ENCODE data around the gene CHCHD4. TPM values are rescaled to one million over a fixed set of nuclear protein-coding genes. Genes with fewer than 3 reads are reported as not detected.

Gene CHCHD4
- total RNA-seq, 1 donor from 2014 or later, result 9.2 TPM

GRCh38 chr3:14126887-14127505, 2.3 kb upstream of the CHCHD4 start:
- Histone ChIP-seq H3F3A (ENCODE audit: low read depth) (peaks cover 12% of the 10 kb centered on the region), H3K9ac (no peak overlapping the region), H3K4me1 (peaks cover 5% of the 10 kb centered on the region), H3K4me3 (no peak overlapping the region), H4K20me1 (ENCODE audit: low read depth) (peaks cover 19% of the 10 kb centered on the region), H3K4me2 (no peak overlapping the region), H2AFZ (replicated peaks) (no peak overlapping the region), H3K27me3 (peaks cover 3% of the 10 kb centered on the region), H3K36me3 (no peaks in the 10 kb centered on the region), H3K79me2 (ENCODE audit: low read depth) (peaks cover 29% of the 10 kb centered on the region), H3K27ac (no peak overlapping the region), H3K9me3 (ENCODE audit: low read depth) (no peaks in the 10 kb centered on the region)
- Mint-ChIP-seq H3K27me3 (ENCODE audit: insufficient read depth, low read depth) (no peaks in the 10 kb centered on the region), H3K36me3 (peaks cover 30% of the 10 kb centered on the region), H3K27ac (no peak overlapping the region), H3K4me1 (peaks cover 20% of the 10 kb centered on the region), H3K9me3 (no peaks in the 10 kb centered on the region), H3K4me3 (peak overlapping the region; percentile 98)
- no peak for TF ChIP-seq EZH2phosphoT487 (IDR thresholded peaks at IDR 0.05)
- no peak for TF ChIP-seq CTCF (IDR thresholded peaks at IDR 0.05)
- TF ChIP-seq EZH2 (IDR thresholded peaks at IDR 0.05), result no peak
- DNase-seq (ENCODE audit: low spot score), result no peak

DNA sequence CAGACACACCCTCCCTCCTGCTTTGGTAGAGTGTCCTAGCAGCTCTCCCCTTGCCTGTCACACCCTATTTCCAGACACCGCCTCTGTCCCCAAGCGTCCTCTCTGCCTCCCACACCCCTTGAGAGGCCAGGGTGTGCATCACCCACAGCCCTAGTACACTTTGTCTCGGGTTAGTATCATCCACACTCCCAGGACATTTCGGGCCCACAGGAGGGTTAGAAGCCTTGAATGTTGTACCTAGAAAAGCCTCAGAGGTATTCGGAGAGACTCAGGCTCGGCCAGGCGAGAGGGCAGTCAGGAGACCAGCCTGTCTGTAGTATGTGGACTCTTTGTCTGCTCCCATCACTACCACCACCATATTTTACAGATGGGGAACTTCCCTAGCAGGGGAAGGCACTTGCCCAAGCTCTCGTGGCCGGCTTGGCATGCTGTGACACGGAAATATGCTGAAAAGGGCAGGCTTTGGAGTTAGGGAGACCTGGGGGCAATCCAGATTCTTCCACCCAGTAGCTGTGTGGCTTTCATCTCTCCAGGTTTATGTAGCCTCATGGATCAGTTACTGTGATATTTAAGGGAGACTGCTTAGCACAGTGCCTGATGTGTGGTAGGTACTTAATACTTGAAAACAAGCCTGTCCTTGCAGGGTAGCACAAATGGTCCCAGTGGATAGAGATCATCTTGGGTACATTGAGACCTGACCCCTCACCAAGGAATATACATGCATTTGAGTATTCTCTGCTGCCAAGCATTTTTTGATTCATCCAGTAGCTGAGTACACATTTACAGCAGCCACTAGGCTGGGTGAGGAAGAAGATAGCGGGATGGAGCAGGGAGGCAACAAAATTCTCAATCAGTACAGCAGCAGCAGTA, 1.6 kb upstream of the CHCHD4 start:
- peaks cover 20% of the 10 kb centered on the region for H3K4me1 Mint-ChIP-seq
- H3K27me3 Mint-ChIP-seq (ENCODE audit: insufficient read depth, low read depth), result no peaks in the 10 kb centered on the region
- peak overlapping the region; percentile 98 for H3K4me3 Mint-ChIP-seq
- Histone ChIP-seq H3K9ac (no peak overlapping the region), H2AFZ (replicated peaks) (no peak overlapping the region), H3K27me3 (peaks cover 3% of the 10 kb centered on the region), H3K36me3 (no peaks in the 10 kb centered on the region), H3K4me3 (peak overlapping the region; percentile 72), H3K9me3 (ENCODE audit: low read depth) (no peaks in the 10 kb centered on the region), H4K20me1 (ENCODE audit: low read depth) (peaks cover 19% of the 10 kb centered on the region), H3K27ac (no peak overlapping the region), H3K4me2 (peak overlapping the region; percentile 82), H3F3A (ENCODE audit: low read depth) (peaks cover 12% of the 10 kb centered on the region), H3K79me2 (ENCODE audit: low read depth) (peaks cover 29% of the 10 kb centered on the region), H3K4me1 (peaks cover 7% of the 10 kb centered on the region)
- H3K36me3 Mint-ChIP-seq, result peaks cover 29% of the 10 kb centered on the region
- H3K27ac Mint-ChIP-seq, result peak overlapping the region; percentile 46
- no peak for DNase-seq (ENCODE audit: low spot score)
- TF ChIP-seq EZH2phosphoT487 (IDR thresholded peaks at IDR 0.05) (no peak), CTCF (IDR thresholded peaks at IDR 0.05) (no peak), EZH2 (IDR thresholded peaks at IDR 0.05) (no peak)
- H3K9me3 Mint-ChIP-seq, result no peaks in the 10 kb centered on the region

DNA sequence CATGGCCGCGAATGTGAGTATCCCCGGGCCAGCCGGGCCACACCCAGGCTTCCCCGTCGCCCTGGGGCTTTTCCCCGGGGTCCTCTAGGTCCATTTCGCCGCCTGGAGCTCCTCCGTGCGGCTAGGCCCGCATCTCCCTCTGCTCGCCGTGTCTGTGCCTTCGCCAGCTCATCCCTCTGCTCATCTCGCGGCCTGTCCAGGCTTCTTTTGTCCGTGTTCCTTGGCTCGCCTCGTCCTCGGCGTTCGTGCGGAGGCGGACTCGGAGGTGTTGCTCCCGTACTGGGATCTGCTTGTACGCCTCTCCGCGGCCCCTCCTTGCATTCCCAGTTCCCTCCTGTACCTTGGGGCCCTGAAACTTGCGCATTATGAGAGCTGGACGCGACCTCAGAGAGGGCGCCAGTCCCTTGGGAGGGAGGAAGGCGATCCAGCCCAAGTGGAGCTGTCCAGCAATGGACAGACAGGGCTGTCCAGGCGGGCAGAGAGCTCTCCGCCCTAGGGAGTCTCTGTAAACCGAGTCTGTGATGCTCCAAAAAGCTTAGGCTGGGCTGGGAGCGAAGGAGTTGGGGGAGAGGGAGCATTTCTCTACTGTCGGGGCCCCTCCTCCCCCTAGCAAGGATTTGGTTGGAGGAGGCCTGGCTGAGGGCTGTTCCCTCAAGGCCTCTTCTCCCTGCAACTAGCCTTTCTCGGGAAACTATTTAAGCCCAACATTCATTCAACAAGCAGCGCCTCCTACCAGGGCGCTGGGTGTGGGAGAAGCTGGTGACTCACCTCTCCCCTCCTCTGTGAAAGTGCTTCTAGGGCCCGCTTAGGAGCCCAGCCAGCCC, 735 bp upstream of the CHCHD4 start:
- H3K27me3 Mint-ChIP-seq (ENCODE audit: insufficient read depth, low read depth), result no peaks in the 10 kb centered on the region
- Histone ChIP-seq H3K27me3 (peaks cover 3% of the 10 kb centered on the region), H3F3A (ENCODE audit: low read depth) (peaks cover 12% of the 10 kb centered on the region), H3K9me3 (ENCODE audit: low read depth) (no peaks in the 10 kb centered on the region), H2AFZ (replicated peaks) (peak overlapping the region; percentile 95), H3K79me2 (ENCODE audit: low read depth) (peaks cover 29% of the 10 kb centered on the region), H3K27ac (peak overlapping the region; percentile 43), H3K4me2 (peak overlapping the region; percentile 82), H4K20me1 (ENCODE audit: low read depth) (peaks cover 19% of the 10 kb centered on the region), H3K4me1 (peaks cover 7% of the 10 kb centered on the region), H3K36me3 (no peaks in the 10 kb centered on the region), H3K9ac (peak overlapping the region; percentile 58), H3K4me3 (peak overlapping the region; percentile 72)
- H3K9me3 Mint-ChIP-seq, result no peaks in the 10 kb centered on the region
- peaks cover 20% of the 10 kb centered on the region for H3K4me1 Mint-ChIP-seq
- peak overlapping the region; percentile 98 for H3K4me3 Mint-ChIP-seq
- peak overlapping the region; percentile 46 for H3K27ac Mint-ChIP-seq
- peaks cover 34% of the 10 kb centered on the region for H3K36me3 Mint-ChIP-seq
- TF ChIP-seq CTCF (IDR thresholded peaks at IDR 0.05) (peak; percentile 13), EZH2 (IDR thresholded peaks at IDR 0.05) (no peak)
- DNase-seq (ENCODE audit: low spot score), result peak; percentile 87
